K562 (cell line): ENCODE measurements around the gene LTBP1. TPM values are rescaled to one million over a fixed set of nuclear protein-coding genes. Genes with fewer than 3 reads are reported as not detected.

ENCODE experiments used
- HMGN3 ChIP-seq: IDR thresholded peaks from 2 replicates; pipeline ENCODE4 v1.6.1; 2011; ENCODE audit warnings: borderline replicate concordance, low read depth, mild to moderate bottlenecking, mixed read lengths, low read length; ENCODE audit not compliant: insufficient read length; ENCODE audit errors: extremely low read depth
- JUND ChIP-seq, 2 experiments: IDR thresholded peaks; 2 replicates in 1 of 2; 3 replicates in 1 of 2; pipeline ENCODE4 v1.6.1; 2011; ENCODE audit warnings: borderline replicate concordance in 2 of 2, low read depth in 2 of 2, low read length in 2 of 2, improper control_type of control experiment in 1 of 2, missing biosample characterization in 1 of 2, missing genetic modification characterization in 1 of 2, missing genetic modification reagents in 1 of 2
- KDM1A ChIP-seq, 2 experiments: fragments of 450-650 bp; IDR thresholded peaks; 2 replicates each; pipeline ENCODE4 v1.6.1; 2016; ENCODE audit warnings: mild to moderate bottlenecking in 2 of 2
- MGA ChIP-seq: fragments of 450-650 bp; IDR thresholded peaks from 2 replicates; pipeline ENCODE4 v1.6.1; 2016; ENCODE audit warnings: mild to moderate bottlenecking, moderate library complexity
- SMARCE1 ChIP-seq: fragments of 450-650 bp; IDR thresholded peaks from 2 replicates; pipeline ENCODE4 v1.7.1; 2016; ENCODE audit warnings: mild to moderate bottlenecking
- TAL1 ChIP-seq: fragments of 450-650 bp; IDR thresholded peaks from 2 replicates; pipeline ENCODE4 v1.6.1; 2016; ENCODE audit warnings: mild to moderate bottlenecking
- TCFL5 ChIP-seq: fragments of 250-450 bp; sonication (Bioruptor Pico); conservative IDR thresholded peaks from 2 replicates; pipeline ENCODE4 v1.6.1; 2021; ENCODE audit warnings: mild to moderate bottlenecking, moderate library complexity, matching md5 sums
- polyA plus RNA-seq, 8 experiments: library from polyadenylated mRNA; depleted of rRNA in 4 of 8; stranded (reverse) in 5 of 8; unstranded in 3 of 8; fragments of >200 nt; fragmentation: Nextera tagmentation in 2 of 8; fragmentation: Illumina TruSeq in 1 of 8; extraction: Ambion mirVana in 2 of 8; extraction: Trizol in 1 of 8; gene quantifications; 2 replicates each; pipeline versions ENCODE4 v1.2.1 to v1.2.3, GENCODE V29; 2011 to 2014; ENCODE audit warnings: inconsistent platforms in 1 of 8, missing spikeins in 1 of 8
- total RNA-seq, 7 experiments: library from RNA; depleted of rRNA in 6 of 7; stranded (reverse); fragments of >200 nt in 6 of 7; fragmentation: Illumina TruSeq in 2 of 7; extraction: Trizol in 2 of 7; gene quantifications; 2 replicates each; pipeline versions ENCODE4 v1.2.1 to v1.2.3, GENCODE V29; 2011 to 2021; ENCODE audit warnings: low replicate concordance in 1 of 7
- TF ChIP-seq, protein P1 (sequence below): fragments of 250-450 bp; sonication (Bioruptor Pico); IDR thresholded peaks from 2 replicates; pipeline ENCODE4 v1.5.0; 2021

The LTBP1 gene
- total and polyA plus RNA-seq, 9 of the 15 experiments (the other 6 are each of a cell fraction or from before 2014, with no cell fraction given), result 3.6 to 16.4 (median 8.5) TPM

- TF ChIP-seq MGA (no peak), SMARCE1 (0 out of 2 replicates have a peak, but pooled peaks have one; percentile 32), KDM1A (IDR thresholded peaks at IDR 0.05) (peak; percentile 64), HMGN3 (no peak), TAL1 (peak; percentile 17; the same call in 1 of the 2 replicates), TCFL5 (no peak), JUND (IDR thresholded peaks at IDR 0.05; ENCODE audit: borderline replicate concordance, low read depth, low read length) (no peak; the same call in 1 of the 2 replicates), JUND (tag; IDR thresholded peaks at IDR 0.05; ENCODE audit: borderline replicate concordance, low read depth, low read length) (0 out of 3 replicates have a peak, but pooled peaks have one; percentile 14)
- TF ChIP-seq, protein P1, sequence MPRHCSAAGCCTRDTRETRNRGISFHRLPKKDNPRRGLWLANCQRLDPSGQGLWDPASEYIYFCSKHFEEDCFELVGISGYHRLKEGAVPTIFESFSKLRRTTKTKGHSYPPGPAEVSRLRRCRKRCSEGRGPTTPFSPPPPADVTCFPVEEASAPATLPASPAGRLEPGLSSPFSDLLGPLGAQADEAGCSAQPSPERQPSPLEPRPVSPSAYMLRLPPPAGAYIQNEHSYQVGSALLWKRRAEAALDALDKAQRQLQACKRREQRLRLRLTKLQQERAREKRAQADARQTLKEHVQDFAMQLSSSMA (CRISPR knock-in tag), result no peak
- TF ChIP-seq, all 486 proteins: peak for 23
Measured at GRCh38 chr2:33212151-33212550, 265.4 kb downstream of the LTBP1 start (continued).
